Activated naive CD4-positive, alpha-beta T cell treated with anti-CD3 and anti-CD28 coated beads, Interleukin-2, amount 50 U/mL, for 16 hours (primary cell): ENCODE results near the gene GTPBP8.
A peak's percentile ranks its signal among the peaks of the same experiment; 100 is the strongest.
"Not testable (repeated sequence)": the region's sequence is repeated elsewhere in the genome, so short reads cannot be mapped to it uniquely, and the experiment has no call there.

Source experiments
- DNase-seq: peaks from one replicate; pipeline ENCODE4 v3.0.0-alpha.2; 2020

The GTPBP8 gene

GRCh38 chr3:113002037-113002436 is 11.3 kb downstream of the GTPBP8 start:
- no peak for DNase-seq

DNA sequence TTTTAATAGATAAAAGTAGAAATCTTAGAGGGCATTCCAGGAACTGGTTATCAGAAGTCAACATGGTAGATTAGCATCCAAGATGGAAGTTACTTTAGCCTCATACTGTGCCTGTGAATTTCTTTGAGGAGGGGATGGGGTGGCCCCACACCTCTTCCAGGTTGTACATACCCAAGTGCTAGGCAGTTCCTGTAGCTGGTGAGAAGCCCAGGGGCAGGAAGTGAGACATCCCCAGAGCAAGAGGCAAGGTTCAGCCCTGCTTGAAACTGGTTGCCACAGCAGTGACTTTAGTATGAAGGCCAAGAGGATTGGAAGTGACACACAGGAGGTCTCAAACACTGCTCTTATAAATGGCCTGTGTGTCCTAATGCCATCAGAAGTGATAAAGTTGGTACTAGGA is 11.9 kb downstream of the GTPBP8 start:
- peak; percentile 32 for DNase-seq

DNA sequence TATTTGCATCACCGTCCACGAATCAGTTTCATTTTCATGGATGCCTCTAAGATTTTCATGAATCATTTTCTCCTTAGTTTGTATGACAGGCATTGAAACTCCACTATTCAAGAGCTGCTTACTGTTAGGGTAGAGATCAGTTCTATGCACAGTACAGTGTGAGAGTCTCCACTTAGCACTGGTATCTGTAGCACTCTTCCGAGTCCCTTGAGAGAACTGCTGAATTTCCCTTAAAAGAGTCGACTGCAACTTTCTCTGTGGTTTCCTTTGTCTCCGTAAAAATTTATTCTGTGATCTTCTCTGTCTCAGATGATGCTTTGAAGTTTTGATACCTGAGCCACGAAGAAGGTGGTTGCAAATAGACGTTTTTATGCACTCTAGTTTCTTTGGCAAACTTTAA is 14.8 kb downstream of the GTPBP8 start:
- DNase-seq, result no peak

GRCh38 chr3:113006359-113007056 is 15.7 kb downstream of the GTPBP8 start:
- DNase-seq, result no peak

GRCh38 chr3:113008117-113008516 is 17.3 kb downstream of the GTPBP8 start:
- no peak for DNase-seq

GRCh38 chr3:113013593-113013992 is 22.8 kb downstream of the GTPBP8 start:
- DNase-seq, result no peak

GRCh38 chr3:113018536-113019181 is 27.9 kb downstream of the GTPBP8 start:
- peak; percentile 26 for DNase-seq

GRCh38 chr3:113019182-113020137 is 28.7 kb downstream of the GTPBP8 start:
- DNase-seq, result peak; percentile 89

DNA sequence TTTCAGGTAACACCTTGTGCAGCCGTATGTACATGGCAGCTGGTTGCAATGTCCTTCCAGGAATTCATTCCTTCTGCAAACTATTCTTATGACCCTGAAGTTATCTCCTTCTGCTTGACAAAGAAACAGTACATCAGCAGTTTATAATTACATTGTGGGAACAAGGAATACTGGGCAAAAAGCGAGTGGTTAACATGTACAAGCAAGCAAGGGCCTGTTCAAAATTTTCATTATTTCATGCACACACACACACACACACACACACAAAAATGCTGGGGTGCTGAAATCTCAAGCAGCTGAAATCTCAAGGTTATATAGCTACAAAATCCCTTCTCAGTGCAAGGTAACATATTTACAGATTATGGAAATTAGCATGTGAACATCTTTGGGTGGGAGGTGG is 30.7 kb downstream of the GTPBP8 start:
- no peak for DNase-seq

DNA sequence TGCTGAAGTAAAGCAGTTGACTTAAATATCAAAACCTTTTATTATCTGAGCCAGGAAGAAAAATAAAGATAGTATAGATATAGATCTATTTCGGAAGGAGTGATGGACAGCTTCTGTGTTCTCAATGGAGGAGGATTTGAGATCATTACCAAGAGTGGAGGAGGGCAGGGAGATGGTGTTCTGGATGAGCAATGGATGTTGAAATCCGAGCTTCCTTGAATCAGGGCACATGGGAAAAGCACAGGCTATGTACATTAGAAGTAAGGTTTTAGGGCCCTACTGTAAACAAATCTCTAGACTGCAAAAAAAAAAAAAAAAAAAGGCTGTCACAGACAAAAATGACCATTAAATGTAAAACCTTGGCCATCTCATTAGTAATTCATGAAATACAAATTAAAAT is 43.2 kb downstream of the GTPBP8 start:
- DNase-seq, result no peak

DNA sequence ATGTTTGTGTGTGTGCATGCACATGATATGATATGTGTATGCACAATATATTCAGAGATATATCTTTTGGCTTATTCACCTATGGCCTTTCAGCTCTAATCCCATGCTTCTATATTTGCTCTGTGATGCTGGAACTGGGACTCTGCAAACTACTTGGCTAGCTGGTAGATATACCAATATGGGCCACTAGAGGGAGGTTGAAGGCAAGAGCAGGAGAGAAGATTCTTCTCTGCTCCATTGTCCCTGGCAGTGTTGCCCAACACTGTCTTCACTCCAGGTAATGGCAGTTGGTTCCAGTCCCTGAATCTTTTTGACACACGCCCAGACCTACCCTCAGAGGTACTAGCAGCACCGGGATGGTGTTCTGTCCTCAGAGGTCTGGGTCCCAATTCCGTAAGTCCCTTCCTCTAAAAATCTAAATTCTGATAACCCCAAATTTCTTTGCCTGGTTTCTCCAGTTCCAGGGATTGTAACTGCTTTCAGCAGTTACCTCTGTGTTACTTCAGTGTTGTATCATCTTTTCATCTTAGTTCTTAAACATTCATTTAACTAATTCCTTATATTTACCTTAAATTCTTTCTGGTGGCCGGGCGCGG is 44.7 kb downstream of the GTPBP8 start:
- DNase-seq, result no peak

- DNase-seq, result no peak
Observed at GRCh38 chr3:113038328-113038727, 47.5 kb downstream of the GTPBP8 start.

- DNase-seq, result no peak
Observed at GRCh38 chr3:113039546-113039945, 48.8 kb downstream of the GTPBP8 start.

GRCh38 chr3:113040231-113040630 is 49.4 kb downstream of the GTPBP8 start:
- no peak for DNase-seq

DNA sequence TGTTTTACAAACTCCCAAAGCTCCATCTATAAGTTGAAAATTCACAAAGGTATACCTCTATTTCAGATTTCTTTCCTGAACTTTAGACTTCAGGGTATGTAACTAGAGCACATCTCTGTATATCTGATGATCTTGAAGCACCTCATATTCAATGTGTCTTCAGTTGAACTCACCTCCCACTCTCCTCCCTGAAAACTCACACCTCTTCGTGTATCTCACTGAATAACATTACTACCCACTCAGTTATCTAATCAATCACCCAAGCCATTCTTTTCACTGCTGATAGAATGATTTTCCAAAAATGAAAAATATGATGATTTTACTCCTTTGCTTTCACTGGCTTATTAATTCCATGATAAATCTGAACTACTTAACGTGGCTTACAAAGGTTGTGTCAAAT is 52.9 kb downstream of the GTPBP8 start:
- no peak for DNase-seq

GRCh38 chr3:113046186-113046965 is 55.6 kb downstream of the GTPBP8 start:
- not testable (repeated sequence) for DNase-seq

GRCh38 chr3:113051302-113051711 is 60.5 kb downstream of the GTPBP8 start:
- DNase-seq, result peak; percentile 81
